Hippocampal formation (tissue), 2 donors: ENCODE data around the gene UBE2C.
"Not testable (repeated sequence)": the region's sequence is repeated elsewhere in the genome, so short reads cannot be mapped to it uniquely, and the experiment has no call there.

Experiments
- DNase-seq, 2 donors: peaks; one replicate each; lab custom pipeline; 2025; lab: John Stamatoyannopoulos, UW

Gene UBE2C

DNA sequence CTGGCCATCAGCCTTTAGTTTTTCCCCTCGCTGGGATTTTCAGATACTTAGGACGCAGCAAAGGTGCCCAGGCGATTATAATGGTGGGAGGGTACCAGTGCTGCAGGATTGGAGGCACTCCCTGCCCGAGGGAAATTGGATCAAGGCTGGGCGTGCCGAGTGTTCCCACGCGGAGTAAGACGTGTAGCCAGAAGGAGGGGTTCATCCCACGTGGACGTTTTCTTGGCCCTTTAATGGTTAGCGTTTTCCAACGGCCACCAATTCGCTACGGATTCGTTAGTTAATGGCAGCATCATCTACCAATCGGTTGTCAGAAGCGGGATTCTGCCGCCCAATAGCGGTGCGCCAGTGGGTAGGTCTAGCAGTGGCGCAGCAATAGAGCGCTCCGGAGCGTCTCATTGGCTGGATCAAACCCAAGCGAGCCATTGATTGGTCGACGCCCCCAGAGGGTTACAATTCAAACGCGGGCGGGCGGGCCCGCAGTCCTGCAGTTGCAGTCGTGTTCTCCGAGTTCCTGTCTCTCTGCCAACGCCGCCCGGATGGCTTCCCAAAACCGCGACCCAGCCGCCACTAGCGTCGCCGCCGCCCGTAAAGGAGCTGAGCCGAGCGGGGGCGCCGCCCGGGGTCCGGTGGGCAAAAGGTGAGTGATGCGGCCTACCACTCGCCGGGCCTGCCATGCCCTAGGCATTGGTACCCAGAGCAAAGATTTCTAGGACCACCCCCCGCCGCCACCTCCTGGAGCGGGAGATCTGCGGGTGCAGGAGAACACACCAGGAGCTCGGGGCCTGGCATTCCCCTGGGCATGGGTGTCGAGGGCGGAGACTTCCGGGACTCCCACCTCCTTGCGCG lies at the start of gene UBE2C:
UBE2C (plus strand) TSS at position 488 of the 849 bp plus-strand sequence; CDS start at position 540, 52 bp downstream.
- DNase-seq = peak; percentile 96 to 97

DNA sequence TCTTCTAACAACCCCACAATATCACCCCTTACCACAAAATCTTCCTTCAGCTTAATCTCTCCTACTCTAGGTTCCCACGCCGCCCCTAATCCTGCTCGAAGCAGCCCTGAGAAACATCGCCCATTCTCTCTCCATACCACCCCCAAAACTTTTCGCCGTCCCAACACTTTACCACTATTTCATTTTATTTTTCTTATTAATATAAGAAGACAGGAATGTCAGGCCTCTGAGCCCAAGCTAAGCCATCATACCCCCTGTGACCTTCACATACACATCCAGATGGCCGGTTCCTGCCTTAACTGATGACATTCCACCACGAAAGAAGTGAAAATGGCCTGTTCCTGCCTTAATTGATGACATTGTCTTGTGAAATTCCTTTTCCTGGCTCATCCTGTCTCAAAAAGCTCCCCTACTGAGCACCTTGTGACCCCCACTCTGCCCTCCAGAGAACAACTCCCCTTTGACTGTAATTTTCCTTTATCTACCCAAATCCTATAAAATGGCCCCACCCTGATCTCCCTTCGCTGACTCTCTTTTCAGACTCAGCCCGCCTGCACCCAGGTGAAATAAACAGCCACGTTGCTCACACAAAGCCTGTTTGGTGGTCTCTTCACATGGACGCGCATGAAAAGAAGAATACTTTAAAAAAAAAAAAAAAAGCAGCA lies 47.7 kb upstream of the UBE2C start:
- not testable (repeated sequence) for DNase-seq

DNA sequence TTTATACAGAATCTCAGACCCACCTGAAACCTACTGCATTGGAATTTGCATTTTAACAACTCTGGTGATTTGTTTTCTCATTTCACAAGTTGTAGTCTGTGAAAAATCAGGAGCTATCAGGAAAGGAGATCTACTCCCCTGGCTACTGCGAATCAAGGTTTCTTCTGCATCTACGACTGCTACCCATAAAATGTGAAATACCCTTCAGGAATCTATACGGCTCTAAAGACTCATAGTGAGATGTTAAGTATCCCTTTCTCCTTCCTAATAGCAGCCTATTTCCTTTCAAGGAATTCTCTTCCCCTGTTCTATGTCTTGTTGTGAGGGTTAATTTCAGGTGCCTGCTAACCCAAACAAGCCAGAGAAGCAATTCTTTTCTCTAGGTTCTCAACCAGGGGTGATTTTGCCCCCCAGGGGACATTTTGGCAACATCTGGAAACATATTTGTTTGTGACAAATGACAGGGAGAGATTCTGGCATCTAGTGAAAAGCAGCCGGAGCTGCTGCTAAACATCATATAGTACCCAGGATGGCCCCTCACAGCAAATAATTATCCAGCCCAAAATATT lies 47.1 kb upstream of the UBE2C start:
- DNase-seq = no peak

DNA sequence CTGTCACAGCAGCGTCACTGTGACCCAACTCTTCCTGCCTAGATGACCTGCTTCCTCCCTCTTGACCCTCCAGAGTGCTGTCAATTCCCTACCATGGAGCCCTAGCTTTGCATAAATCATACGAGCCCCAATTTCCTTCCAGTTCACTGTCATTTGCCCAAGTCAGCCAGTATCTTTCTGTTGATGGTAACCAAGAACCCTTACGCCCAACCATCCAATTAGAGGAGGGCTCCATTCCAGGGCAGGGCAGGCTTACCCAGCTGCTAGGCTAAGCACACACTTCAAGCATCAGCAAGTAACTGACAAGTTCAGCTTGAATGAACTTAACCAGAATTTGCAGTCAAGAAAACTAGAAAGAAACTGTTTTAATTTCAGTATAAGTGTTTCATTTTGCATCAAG lies 46.5 kb upstream of the UBE2C start:
- no peak for DNase-seq

DNA sequence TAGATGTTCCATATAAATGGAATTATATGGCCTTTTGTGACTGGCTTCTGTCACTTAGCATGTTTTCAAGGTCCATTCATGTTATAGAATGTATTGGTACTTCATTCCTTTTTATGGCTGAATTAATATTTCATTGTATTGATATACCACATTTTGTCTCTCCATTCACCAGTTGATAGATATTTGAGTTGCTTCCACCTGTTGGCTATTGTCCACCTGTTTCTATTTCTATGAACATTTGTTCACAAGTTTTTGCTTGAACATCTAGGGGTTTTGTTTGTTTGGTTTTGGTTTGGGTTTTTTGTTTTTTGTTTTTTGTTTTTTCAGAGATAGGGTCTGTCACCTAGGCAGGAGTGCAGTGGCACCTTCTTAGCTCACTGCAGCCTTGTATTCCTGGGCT lies 44.0 kb upstream of the UBE2C start:
- DNase-seq = no peak

DNA sequence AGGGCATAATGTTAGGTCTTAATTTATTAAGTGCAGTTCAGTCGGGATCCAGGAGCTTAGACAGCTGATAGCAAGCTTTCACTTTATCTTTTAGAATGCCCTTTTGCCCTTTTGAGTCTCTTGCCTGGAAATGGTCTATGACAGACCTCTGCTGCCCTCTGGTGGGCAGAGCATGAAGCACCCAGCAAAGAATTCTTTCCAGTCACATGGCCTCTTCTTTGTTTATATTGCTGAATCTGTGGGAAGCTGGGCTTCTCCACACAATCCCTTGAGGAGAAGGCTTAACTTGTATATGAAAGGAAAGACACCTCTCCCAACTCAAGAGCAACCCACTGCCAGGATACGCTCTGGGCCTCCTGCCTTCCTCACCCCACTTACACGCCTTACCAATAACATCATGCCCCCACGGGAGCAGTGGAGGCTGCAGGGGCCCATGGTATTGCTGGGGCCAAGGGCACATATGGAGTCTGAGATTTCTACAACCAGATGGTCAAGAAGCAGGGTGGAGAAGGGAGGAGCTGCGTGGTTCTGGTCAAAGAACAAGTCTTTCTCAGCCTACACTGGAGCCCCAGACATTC lies 41.2 kb upstream of the UBE2C start:
- DNase-seq = peak; percentile 60 to 70

DNA sequence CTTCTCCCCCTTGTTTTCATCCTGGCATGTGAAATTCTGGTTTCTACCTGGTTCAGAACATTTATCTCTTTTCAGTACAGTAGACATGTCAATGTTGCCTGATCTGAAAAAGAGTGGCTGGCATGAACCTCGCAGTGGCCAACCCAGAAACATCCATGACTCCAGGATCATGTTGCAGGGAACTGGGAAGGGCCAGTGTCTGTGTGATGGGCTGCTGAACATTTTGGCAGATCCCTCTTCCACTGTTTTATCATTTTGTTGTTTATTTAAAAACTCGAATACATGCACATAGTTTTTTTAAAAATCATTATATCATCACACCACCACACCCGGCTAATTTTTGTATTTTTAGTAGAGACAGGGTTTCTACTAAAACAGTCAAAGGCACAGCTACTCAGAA lies 39.8 kb upstream of the UBE2C start:
- no peak for DNase-seq

DNA sequence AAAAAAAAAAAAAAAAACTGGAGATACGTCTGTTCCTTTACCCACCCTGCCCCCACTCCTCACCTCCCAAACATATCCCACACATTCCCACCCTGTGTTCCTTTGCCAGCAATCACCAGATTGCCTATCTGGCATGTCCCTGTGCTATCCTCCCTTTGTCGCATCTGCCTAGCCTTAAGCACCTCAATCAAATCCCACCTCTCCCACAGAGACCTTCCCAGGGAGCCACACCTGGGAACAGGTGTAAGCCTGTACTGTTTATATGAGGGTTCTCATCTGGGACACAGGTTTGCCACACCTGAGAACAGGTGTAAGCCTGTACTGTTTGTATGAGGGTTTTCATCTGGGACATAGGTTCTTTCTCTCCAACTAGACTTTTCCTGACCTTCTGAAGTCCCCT lies 37.5 kb upstream of the UBE2C start:
- DNase-seq = no peak

DNA sequence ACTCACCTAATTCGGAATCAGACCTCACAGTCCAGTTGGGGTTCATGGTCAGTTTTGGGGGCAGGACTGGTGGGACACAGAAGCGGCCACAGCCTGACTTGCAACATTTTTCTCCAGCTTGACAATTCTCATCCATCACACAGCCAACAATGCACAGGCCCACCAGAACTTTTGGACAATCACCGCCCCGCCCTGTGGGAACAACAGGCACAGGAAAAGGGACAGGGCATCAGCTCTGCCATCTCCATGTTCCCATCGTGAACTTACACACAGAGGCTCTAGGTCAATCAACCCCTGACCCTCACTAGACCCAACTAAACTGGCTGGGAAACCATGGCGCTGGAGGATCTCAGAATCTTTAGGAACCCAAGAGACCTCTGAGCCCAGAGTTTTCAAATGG lies 37.0 kb upstream of the UBE2C start:
- no peak for DNase-seq

DNA sequence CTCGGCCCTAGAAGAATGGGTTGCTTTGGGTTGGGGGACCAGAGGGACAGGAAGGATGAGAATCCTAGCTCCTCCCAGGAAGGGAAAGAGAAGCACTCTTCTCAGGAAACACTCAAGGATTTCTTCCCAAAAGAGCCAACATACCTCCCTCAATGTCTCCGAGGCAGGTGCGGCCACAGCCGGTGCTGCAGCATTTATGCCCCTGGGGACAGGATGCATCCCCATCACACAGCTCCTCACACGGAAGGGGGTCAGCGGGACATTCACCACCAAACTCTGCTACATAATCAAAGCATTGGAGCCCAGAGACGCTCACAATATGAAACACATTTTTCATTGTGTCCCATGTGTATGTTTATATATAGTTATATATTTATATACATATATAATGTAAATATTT lies 35.5 kb upstream of the UBE2C start:
- no peak for DNase-seq

DNA sequence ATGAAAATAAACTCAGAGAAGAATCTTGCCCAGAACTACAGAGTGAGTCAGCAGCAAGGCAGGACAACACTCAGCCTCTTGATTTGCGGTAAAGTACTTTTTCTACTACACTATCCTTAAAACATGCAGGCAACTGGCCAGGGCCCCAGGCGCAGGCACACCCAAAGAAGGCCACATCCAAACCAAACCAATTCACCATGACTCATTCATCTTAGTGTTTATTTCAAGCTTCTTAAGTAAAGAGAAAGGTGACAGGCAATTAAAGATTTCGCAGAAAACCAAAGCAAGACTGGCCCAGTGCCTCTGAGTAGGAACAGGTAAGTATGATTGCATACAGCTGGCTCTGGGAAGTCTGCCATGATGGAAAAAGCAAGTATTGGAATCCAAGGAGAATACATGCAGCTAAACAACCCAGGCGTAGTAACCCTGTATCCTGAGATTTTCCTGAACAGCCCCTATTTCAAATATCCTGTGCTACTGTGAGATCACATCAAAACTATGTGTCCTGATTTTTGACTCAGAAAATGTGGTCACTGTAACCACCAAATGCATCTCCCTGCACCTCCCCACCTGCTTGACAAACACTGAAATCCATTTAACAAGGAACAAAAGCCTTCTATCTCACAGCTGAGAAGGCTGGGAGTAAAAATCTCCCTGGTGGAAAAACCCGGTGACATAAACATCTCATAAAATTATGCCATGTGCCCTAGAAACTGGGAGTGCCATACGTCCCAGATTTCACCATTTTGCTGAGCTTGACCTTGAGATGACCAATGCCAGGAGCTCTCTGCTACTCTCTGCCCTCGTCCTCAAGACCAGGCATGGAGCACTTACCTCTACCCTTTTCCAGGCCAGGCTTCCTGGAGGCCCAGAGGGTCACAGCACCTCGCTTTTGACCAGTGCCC lies 33.2 kb upstream of the UBE2C start:
- peak; percentile 2 to 56 for DNase-seq

DNA sequence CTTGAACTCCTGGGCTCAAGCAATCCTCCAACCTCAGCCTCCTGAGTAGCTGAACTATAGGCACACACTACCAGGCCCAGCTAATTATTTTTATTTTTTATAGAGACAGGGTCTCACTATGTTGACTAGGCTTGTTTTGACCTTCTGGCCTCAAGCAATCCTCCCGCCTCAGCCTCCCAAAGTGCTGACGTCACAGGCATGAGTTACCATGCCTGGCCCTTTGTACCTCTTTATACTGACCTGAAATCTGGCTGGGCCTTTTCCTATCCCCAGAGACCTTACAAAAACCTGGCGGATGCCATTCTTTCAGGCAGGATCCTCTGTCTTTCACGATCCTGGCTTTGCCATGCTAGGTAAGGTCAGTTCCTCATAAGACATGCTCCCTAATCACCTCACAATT lies 32.3 kb upstream of the UBE2C start:
- DNase-seq = no peak

DNA sequence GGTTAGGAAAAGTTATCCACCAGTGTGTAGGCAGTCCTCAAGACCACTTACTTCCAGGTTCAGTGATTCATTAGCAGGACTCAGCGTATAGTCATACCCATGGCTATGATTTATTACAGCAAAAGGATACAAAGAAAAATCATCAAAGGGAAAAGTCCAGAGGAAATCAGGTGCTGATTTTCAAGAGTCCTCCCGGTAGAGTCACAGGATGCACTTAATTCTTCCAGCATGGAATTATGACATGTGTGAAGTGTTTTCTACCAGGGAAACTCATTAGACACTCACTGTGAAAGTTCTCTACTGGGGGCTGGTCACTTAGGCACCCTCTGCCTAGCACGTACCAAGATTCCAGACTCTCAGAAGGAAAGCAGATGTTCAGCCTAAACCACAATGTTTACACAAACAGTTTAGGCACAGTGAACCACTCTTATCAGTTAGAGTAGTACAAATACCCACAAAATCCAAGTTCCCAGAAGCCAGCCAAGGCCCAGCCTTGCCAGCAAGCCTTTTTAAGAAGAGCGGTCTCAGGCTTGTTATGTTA lies 31.0 kb upstream of the UBE2C start:
- no peak for DNase-seq

DNA sequence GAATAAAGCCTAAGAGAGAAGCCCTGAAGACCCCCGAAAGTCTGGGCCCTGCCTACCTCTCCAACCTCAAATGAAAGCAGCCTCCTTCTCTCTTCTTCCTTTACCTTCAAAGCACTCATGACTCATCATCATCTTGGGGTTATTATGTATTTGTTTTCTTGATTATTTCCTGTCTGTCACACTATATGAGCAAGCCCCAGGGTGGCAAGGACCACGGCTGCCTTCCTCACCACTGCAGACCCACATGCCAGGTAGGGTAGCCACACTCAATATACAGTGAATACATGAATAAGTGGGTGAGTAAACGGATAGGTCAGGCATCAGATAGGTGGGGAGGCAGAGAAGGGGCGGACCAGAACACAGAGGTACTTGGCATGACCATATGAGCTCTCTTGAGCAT lies 29.6 kb upstream of the UBE2C start:
- no peak for DNase-seq

DNA sequence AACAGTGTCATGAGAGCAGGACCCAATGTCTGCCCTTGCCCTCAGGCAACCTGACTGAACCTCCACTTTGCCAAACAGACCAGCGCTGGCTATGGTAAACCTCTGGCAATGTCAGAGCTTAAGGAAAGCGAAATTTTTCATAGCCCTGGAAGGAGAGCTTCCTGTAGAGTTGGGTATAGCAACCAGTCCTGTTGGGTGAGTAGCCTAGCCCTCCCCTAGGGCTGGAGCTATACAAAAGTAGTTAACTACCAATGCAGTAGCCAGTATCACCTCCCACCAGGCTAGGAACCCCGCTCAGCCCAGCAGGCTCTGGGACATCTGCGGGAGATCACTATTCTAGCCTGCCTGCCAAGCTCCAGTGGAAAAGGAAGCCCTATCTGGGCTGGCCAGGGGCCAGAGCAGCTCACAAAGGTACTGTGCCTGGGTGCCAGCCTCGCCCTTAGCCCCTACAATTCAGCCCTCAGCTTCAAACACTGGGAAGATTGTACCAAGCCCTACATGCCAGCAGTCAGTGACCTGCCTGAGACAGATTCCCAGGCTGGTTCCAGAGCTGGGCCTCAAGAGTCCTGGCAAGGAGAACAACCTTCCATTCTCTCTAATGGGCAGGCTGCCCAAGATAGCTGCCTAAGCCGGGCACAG lies 28.7 kb upstream of the UBE2C start:
- peak in 1 of 2 donors; percentile 28 for DNase-seq

DNA sequence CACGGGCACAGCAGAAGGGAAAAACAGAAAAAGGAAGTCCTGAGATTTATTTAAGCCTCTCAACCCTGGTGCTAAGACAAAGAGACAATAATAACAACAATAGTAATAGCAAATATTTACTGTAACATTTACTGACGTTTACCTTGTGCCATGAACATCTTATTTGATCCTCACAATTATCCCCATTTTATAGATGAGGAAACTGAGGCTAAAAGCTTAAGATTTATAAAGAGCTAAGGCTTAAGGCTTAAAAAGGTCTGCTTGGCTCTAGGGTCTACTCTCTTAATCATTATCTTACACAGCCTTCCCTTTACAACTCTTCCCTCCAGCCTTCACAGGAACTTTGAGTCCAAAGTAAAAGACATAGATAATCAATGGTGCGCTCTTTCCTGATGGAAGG lies 24.1 kb upstream of the UBE2C start:
- no peak for DNase-seq

DNA sequence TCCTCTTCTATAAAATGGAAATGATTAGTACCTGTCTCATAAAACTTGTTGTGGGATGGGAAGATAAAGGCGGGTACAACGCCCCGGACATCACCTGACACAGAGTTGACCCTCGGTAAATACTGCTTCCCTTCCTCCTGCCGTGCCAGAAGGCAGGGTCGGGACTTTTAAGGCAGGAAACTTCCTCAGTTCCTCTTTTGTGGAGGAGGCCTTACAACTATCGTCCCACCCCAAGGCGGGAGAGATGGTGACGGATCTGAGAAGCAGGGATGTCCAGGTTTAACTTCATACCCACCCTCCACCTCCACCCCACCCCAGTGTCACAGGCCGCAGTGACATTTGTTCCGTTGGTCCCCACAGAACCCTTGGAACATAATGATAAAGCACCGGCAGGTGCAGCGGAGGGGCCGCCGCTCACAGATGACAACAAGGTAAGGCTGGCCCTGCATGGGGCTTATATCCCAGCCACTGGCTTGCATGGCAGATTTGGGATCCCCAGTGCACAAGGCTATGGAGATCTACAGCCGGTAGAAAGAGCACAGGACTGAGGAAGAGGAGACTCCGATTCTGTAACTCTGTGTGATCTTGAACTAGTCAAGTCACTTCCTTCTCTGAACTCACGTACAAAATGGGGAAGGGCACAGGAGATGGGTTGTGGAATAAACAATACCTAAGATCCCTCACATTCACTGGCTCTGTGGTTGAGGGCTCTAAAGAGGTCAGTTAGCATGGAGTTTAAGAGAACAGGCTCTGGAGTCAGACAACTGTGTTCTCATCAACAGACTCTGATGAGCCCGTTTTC lies 19.9 kb upstream of the UBE2C start:
- DNase-seq = no peak

DNA sequence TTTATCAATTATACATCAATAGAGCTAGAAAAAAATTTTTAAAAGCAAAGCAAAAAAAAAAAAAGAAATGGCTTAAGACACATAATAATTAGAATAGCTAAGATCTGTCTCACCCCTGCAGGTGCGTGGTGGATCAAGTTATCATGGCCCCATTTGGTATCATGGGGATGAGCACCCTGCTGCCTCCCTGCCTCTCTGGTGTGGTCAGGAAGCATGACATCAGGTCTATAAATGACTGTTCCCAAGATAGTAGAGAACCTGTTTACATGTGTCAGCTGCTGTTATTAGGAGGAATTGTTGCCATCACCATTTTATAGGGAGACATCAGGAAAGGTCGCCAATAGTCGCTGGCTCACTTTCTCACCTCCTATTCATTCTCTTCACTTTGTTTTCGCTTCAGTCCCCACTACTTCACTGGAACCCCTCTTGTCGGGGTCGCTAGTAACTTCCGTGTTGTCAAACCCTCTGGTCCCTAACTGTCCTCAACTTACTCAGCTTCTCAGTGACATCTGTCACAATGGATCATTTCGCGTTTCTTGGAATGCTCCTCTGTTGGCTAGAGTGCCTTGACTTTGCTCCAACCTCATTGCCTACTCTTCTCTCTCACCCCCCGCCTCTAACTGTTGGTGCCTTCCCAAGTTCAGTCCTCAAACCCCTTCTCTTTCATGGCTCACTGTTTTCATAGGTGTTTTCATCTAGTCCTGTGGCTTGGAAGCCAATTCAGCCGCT lies 15.9 kb upstream of the UBE2C start:
- no peak for DNase-seq

DNA sequence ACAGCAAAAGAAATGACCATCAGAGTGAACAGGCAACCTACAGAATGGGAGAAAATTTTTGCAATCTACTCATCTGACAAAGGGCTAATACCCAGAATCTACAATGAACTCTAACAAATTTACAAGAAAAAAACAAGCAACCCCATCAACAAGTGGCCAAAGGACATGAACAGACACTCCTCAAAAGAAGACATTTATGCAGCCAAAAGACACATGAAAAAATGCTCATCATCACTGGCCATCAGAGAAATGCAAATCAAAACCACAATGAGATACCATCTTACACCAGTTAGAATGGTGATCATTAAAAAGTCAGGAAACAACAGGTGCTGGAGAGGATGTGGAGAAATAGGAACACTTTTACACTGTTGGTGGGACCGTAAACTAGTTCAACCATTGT lies 14.9 kb upstream of the UBE2C start:
- DNase-seq = not testable (repeated sequence)
